ENCODE data around the gene FHAD1. TPM values are rescaled to one million over a fixed set of nuclear protein-coding genes. Genes with fewer than 3 reads are reported as not detected.

The FHAD1 gene
- total and polyA plus RNA-seq, 2 of the 13 experiments (the other 11 are each of a cell fraction or from before 2014, with no cell fraction given) = not detected

Other genes starting within 250 kb of the FHAD1 start
- 6.3 and 12.2 TPM in 2 replicates for gene TMEM51, start 93.5 kb upstream of the FHAD1 start, total RNA-seq (2016; rRNA removed; fragmentation: Illumina TruSeq; extraction: Trizol)
- 18.5 and 22.3 TPM in 2 replicates for gene TMEM51, start 93.5 kb upstream of the FHAD1 start, polyA plus RNA-seq (2011; rRNA removed)
- gene EFHD2, start 162.7 kb downstream of the FHAD1 start, total RNA-seq (2016; rRNA removed; fragmentation: Illumina TruSeq; extraction: Trizol) = 9.9 and 12.7 TPM in 2 replicates
- gene EFHD2, start 162.7 kb downstream of the FHAD1 start, polyA plus RNA-seq (2011; rRNA removed) = 9.4 and 10.9 TPM in 2 replicates
- not detected in 2 replicates for gene CTRC, start 191.2 kb downstream of the FHAD1 start, total RNA-seq (2016; rRNA removed; fragmentation: Illumina TruSeq; extraction: Trizol)
- gene CTRC, start 191.2 kb downstream of the FHAD1 start, polyA plus RNA-seq (2011; rRNA removed) = not detected in 2 replicates
- not detected in 2 replicates for gene CELA2A, start 209.5 kb downstream of the FHAD1 start, total RNA-seq (2016; rRNA removed; fragmentation: Illumina TruSeq; extraction: Trizol)
- not detected in 2 replicates for gene CELA2A, start 209.5 kb downstream of the FHAD1 start, polyA plus RNA-seq (2011; rRNA removed)
- gene CELA2B, start 228.9 kb downstream of the FHAD1 start, total RNA-seq (2016; rRNA removed; fragmentation: Illumina TruSeq; extraction: Trizol) = not detected in 2 replicates
- gene CELA2B, start 228.9 kb downstream of the FHAD1 start, polyA plus RNA-seq (2011; rRNA removed) = not detected in 2 replicates

All from HepG2 (cell line).